Fibroblast of the aortic adventitia (primary cell): ENCODE data around the gene USP36. TPM values are rescaled to one million over a fixed set of nuclear protein-coding genes. Genes with fewer than 3 reads are reported as not detected.

Experiments used
- DNase-seq: peaks from one replicate; pipeline ENCODE4 v3.0.0-alpha.2; 2010; ENCODE audit warnings: low read depth
- H3K4me3 ChIP-seq: 2 replicates; pipeline ENCODE4 v1.5.1; 2011; ENCODE audit warnings: low read depth, mild to moderate bottlenecking, control low read depth, low read length, moderate library complexity
- CTCF ChIP-seq: IDR thresholded peaks from 2 replicates; pipeline ENCODE4 v1.5.1; 2011; ENCODE audit warnings: mild to moderate bottlenecking, low read length, control low read depth, inconsistent platforms; ENCODE audit not compliant: insufficient read depth
- total RNA-seq: library from RNA; depleted of rRNA; stranded (reverse); fragments of >200 nt; gene quantifications from 2 replicates; pipeline ENCODE4 v1.2.3, GENCODE V29; 2012; ENCODE audit warnings: low replicate concordance

Gene USP36
- total RNA-seq, 1 donor: 36.7 TPM

- TF ChIP-seq CTCF: no peak
- no peak overlapping the region for H3K4me3 ChIP-seq
- no peak for DNase-seq
Observed at GRCh38 chr17:78857266-78857665, 16.7 kb upstream of the USP36 start.

- TF ChIP-seq CTCF: no peak
- DNase-seq: no peak
- no peak overlapping the region for H3K4me3 ChIP-seq
Observed at GRCh38 chr17:78855561-78856165, 15.0 kb upstream of the USP36 start.

DNA sequence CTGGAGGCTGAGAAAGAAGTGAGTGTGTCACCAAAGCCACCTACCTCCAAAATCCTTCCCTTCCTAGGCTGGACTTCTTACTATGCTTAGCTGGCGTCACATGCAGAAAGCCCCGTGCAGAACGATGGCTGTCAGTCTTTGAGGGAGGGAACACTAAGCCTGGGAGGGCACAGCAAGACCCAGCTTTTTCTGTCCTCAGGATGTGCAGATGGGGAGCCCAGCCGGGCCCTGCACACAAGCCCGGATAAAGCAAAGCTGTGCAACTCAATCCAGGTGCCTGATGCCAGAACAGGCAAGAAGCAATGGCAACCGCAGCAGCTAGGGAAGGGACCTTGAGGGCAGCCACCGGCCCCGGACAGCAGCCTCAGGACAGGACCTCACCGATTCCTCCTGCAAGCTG is 13.9 kb upstream of the USP36 start:
- H3K4me3 ChIP-seq: no peak overlapping the region
- DNase-seq: no peak
- TF ChIP-seq CTCF: no peak

DNA sequence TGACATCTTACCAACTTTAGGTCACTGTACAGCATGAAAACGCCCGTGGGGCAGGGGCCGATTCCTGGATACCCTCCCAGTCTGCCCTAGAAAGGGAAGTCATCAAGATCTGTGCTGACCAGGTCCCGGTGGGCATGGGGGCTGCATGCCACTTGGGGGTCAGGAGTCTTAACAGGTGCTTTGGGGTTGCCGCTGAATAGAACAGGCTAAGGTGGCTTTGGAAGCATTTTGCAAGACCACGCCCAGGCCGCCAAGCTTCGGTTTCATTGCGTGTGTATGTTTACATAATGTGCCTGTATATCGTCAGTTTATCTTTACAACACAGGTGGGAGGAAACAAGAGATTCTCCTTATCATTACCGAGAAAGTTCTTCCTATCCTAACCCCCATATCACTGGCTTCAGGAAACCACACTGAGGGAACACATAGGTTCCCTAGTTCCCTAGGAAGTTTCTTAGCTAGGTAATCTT is 13.3 kb upstream of the USP36 start:
- no peak for TF ChIP-seq CTCF
- DNase-seq: no peak
- H3K4me3 ChIP-seq: no peak overlapping the region

GRCh38 chr17:78852709-78853121 is 12.1 kb upstream of the USP36 start:
- DNase-seq: no peak
- H3K4me3 ChIP-seq: no peak overlapping the region
- no peak for TF ChIP-seq CTCF

DNA sequence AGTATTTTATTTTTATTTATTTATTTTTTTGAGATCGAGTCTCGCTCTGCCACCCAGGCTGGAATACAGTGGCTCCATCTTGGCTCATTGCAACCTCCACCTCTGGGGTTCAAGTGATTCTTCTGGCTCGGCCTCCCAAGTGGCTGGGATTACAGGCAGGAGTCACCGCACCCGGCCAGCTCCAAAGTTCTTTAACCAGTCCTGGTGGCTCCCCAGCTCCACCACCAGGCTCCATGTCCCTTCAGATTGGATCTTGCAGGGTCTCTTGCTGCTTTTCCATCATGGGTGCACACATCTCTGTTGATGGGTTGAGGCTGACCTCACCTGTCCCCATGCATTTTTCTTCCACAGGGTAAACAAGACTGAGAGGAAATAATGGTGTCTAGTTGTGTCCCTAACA is 8.4 kb upstream of the USP36 start:
- DNase-seq: no peak
- TF ChIP-seq CTCF: no peak
- no peak overlapping the region for H3K4me3 ChIP-seq

GRCh38 chr17:78847052-78847451 is 6.4 kb upstream of the USP36 start:
- no peak for TF ChIP-seq CTCF
- no peak overlapping the region for H3K4me3 ChIP-seq
- DNase-seq: no peak
